K562 (cell line): ENCODE measurements around the gene CDR2L. TPM values are rescaled to one million over a fixed set of nuclear protein-coding genes. Genes with fewer than 3 reads are reported as not detected.

Experiments
- CBFA2T3 ChIP-seq: fragments of 450-650 bp; IDR thresholded peaks from 2 replicates; pipeline ENCODE4 v1.6.1; 2017
- CREB5 ChIP-seq: fragments of 250-450 bp; sonication (Bioruptor Pico); IDR thresholded peaks from 2 replicates; pipeline ENCODE4 v1.5.0; 2020; ENCODE audit warnings: mild to moderate bottlenecking
- EHMT2 ChIP-seq: fragments of 450-650 bp; IDR thresholded peaks from 2 replicates; pipeline ENCODE4 v1.6.1; 2018; ENCODE audit warnings: antibody characterized with exemption
- ETV6 ChIP-seq, 3 experiments: fragments of 150-350 bp in 1 of 3; sonication (generic) in 1 of 3; formaldehyde crosslinking in 1 of 3; IDR thresholded peaks; 2 replicates each; pipeline versions ENCODE4 v1.6.1 to v1.8.0; 2014 to 2022; ENCODE audit warnings: borderline replicate concordance in 2 of 3, low read depth in 2 of 3, antibody characterized with exemption in 1 of 3, low read length in 1 of 3, mild to moderate bottlenecking in 1 of 3, missing genetic modification reagents in 1 of 3
- GABPB2 ChIP-seq: fragments of 250-450 bp; sonication (Bioruptor Pico); conservative IDR thresholded peaks from 2 replicates; pipeline ENCODE4 v1.5.1; 2021; ENCODE audit warnings: mild to moderate bottlenecking
- HCFC1 ChIP-seq: IDR thresholded peaks from 2 replicates; pipeline ENCODE4 v1.6.1; 2012; ENCODE audit warnings: low read depth, low read length, improper control_type of control experiment
- NKRF ChIP-seq: fragments of 450-650 bp; IDR thresholded peaks from 2 replicates; pipeline ENCODE4 v1.6.1; 2016; ENCODE audit warnings: borderline replicate concordance
- SMAD3 ChIP-seq: fragments of 450-650 bp; formaldehyde crosslinking; conservative IDR thresholded peaks from 2 replicates; pipeline ENCODE4 v1.4.0; 2020; ENCODE audit warnings: mild to moderate bottlenecking
- SNRNP70 ChIP-seq: fragments of 200-400 bp; formaldehyde crosslinking; optimal IDR thresholded peaks from 2 replicates; pipeline ENCODE3; 2017; ENCODE audit warnings: low read depth, low read length
- SP1 ChIP-seq: sonication (generic); formaldehyde crosslinking; IDR thresholded peaks from 2 replicates; pipeline ENCODE4 v1.8.1; 2022; ENCODE audit warnings: mild to moderate bottlenecking, missing genetic modification reagents
- SREBF2 ChIP-seq: sonication (generic); formaldehyde crosslinking; IDR thresholded peaks from 2 replicates; pipeline ENCODE4 v1.4.0; 2020; ENCODE audit warnings: mild to moderate bottlenecking, missing genetic modification reagents
- SRF ChIP-seq, 2 experiments: fragments of 250-450, 450-650 bp in 1 of 2; sonication (Bioruptor Pico) in 1 of 2; sonication (generic) in 1 of 2; formaldehyde crosslinking; IDR thresholded peaks; 2 replicates each; pipeline versions ENCODE4 v1.5.0 to v1.5.1; 2020 to 2022; ENCODE audit warnings: mild to moderate bottlenecking in 1 of 2, missing genetic modification reagents in 1 of 2
- SRSF1 ChIP-seq: fragments of 200-400 bp; formaldehyde crosslinking; IDR thresholded peaks from 2 replicates; pipeline ENCODE4 v1.6.1; 2017; ENCODE audit warnings: mild to moderate bottlenecking, low read depth, low read length, moderate library complexity
- TEAD4 ChIP-seq, 2 experiments: sonication (generic) in 1 of 2; formaldehyde crosslinking in 1 of 2; IDR thresholded peaks; 2 replicates each; pipeline versions ENCODE4 v1.6.1 to v1.8.0; 2012 to 2022; ENCODE audit warnings: borderline replicate concordance in 1 of 2, inconsistent platforms in 1 of 2, low read length in 1 of 2, mild to moderate bottlenecking in 1 of 2, missing genetic modification reagents in 1 of 2
- ZKSCAN1 ChIP-seq: fragments of 150-350 bp; IDR thresholded peaks from 2 replicates; pipeline ENCODE4 v1.6.1; 2016; ENCODE audit warnings: low read depth, low read length
- ZNF212 ChIP-seq: fragments of 450-650 bp; formaldehyde crosslinking; IDR thresholded peaks from 2 replicates; pipeline ENCODE4 v1.4.0; 2020; ENCODE audit warnings: mild to moderate bottlenecking
- ZNF239 ChIP-seq: fragments of 250-450 bp; sonication (Bioruptor Pico); IDR thresholded peaks from 2 replicates; pipeline ENCODE4 v1.4.0; 2020; ENCODE audit warnings: mild to moderate bottlenecking
- ZSCAN29 ChIP-seq: fragments of 450-650 bp; IDR thresholded peaks from 2 replicates; pipeline ENCODE4 v1.6.1; 2017
- polyA plus RNA-seq, 8 experiments: library from polyadenylated mRNA; depleted of rRNA in 4 of 8; stranded (reverse) in 5 of 8; unstranded in 3 of 8; fragments of >200 nt; fragmentation: Nextera tagmentation in 2 of 8; fragmentation: Illumina TruSeq in 1 of 8; extraction: Ambion mirVana in 2 of 8; extraction: Trizol in 1 of 8; gene quantifications; 2 replicates each; pipeline versions ENCODE4 v1.2.1 to v1.2.3, GENCODE V29; 2011 to 2014; ENCODE audit warnings: inconsistent platforms in 1 of 8, missing spikeins in 1 of 8
- total RNA-seq, 7 experiments: library from RNA; depleted of rRNA in 6 of 7; stranded (reverse); fragments of >200 nt in 6 of 7; fragmentation: Illumina TruSeq in 2 of 7; extraction: Trizol in 2 of 7; gene quantifications; 2 replicates each; pipeline versions ENCODE4 v1.2.1 to v1.2.3, GENCODE V29; 2011 to 2021; ENCODE audit warnings: low replicate concordance in 1 of 7
- TF ChIP-seq, protein P1 (sequence below): sonication (generic); formaldehyde crosslinking; IDR thresholded peaks from 2 replicates; pipeline ENCODE4 v1.8.0; 2022; ENCODE audit warnings: missing genetic modification reagents, mild to moderate bottlenecking, moderate library complexity, borderline replicate concordance
- TF ChIP-seq, protein P2 (sequence below): fragments of 250-450 bp; sonication (Bioruptor Pico); IDR thresholded peaks from 2 replicates; pipeline ENCODE4 v1.5.1; 2021; ENCODE audit warnings: mild to moderate bottlenecking
- TF ChIP-seq, protein P3 (sequence below): fragments of 450-650 bp; IDR thresholded peaks from 2 replicates; pipeline ENCODE4 v1.6.1; 2016

CDR2L gene
- total and polyA plus RNA-seq, 9 of the 15 experiments (the other 6 are each of a cell fraction or from before 2014, with no cell fraction given) = 2.7 to 16.0 (median 7.3) TPM

DNA sequence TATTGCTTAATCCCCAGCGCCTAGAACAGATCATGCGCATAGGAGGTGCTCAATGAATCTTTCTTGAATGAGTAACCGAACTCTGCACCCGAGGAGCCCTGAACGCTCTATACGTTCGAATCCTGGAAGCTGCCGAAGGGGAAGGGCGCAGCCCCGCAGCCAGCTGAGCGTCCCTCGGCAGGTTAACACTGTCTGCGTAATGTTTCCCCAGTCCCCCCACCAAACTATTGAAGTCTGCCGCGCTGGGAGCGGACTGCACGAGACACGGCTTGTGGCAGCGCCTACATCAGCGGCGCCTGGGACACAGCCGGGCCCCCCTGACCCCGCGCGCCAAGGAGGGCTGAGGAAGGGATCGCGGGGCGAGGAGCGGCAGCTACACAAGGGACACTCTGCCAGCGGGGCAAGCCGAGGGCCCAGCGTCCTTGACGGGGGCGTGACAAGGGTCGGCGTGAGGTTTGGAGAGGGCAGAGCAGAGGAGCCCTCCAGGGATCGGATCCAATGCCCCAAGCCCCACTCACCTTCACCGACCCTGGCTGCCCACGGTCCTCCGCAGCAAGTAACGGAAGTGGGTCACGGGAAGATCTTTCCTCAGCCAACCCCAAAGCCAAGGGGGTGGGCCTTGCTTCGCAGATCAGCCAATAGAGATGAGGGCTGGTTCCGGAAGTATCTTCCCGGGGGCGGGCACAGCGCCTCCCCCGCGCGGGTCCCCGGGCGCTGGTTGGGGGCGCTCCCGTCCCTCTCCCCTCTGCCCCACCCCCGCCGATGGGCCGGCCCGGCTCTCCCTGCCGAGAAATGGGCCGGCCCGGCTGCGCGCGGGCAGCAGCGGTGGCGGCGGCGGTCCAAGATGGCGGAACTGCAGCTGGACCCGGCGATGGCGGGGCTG lies 59.2 kb downstream of the CDR2L start, which contains the start of the genes ATP5PD and KCTD2 (continued):
- TF ChIP-seq, protein P1, sequence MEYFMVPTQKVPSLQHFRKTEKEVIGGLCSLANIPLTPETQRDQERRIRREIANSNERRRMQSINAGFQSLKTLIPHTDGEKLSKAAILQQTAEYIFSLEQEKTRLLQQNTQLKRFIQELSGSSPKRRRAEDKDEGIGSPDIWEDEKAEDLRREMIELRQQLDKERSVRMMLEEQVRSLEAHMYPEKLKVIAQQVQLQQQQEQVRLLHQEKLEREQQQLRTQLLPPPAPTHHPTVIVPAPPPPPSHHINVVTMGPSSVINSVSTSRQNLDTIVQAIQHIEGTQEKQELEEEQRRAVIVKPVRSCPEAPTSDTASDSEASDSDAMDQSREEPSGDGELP (CRISPR knock-in tag) = peak; percentile 74
- peak; percentile 82 for TF ChIP-seq NKRF
- no peak; the same call in 1 of the 2 replicates for TF ChIP-seq ZKSCAN1
- TF ChIP-seq SNRNP70 = no peak
- TF ChIP-seq SRF (CRISPR knock-in tag; IDR thresholded peaks at IDR 0.05) = no peak
- no peak for TF ChIP-seq TEAD4 (IDR thresholded peaks at IDR 0.05; ENCODE audit: low read length)
- TF ChIP-seq TEAD4 (CRISPR knock-in tag; IDR thresholded peaks at IDR 0.05; ENCODE audit: borderline replicate concordance) = no peak
- TF ChIP-seq ZNF212 = no peak
- TF ChIP-seq, protein P2, sequence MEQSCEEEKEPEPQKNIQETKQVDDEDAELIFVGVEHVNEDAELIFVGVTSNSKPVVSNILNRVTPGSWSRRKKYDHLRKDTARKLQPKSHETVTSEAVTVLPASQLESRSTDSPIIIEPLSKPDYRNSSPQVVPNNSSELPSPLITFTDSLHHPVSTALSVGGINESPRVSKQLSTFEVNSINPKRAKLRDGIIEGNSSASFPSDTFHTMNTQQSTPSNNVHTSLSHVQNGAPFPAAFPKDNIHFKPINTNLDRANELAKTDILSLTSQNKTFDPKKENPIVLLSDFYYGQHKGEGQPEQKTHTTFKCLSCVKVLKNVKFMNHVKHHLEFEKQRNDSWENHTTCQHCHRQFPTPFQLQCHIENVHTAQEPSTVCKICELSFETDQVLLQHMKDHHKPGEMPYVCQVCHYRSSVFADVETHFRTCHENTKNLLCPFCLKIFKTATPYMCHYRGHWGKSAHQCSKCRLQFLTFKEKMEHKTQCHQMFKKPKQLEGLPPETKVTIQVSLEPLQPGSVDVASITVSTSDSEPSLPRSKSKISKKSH = no peak
- no peak for TF ChIP-seq CREB5 (CRISPR knock-in tag)
- no peak for TF ChIP-seq CBFA2T3
- TF ChIP-seq ETV6 (IDR thresholded peaks at IDR 0.05; ENCODE audit: borderline replicate concordance in 1 of 2, low read depth in 2 of 2, low read length in 1 of 2) = no peak
- peak; percentile 73; the same call in 1 of the 2 replicates for TF ChIP-seq ETV6 (CRISPR knock-in tag; IDR thresholded peaks at IDR 0.05; ENCODE audit: borderline replicate concordance)
- TF ChIP-seq SMAD3 (CRISPR knock-in tag) = no peak
- TF ChIP-seq SRSF1 = no peak
- TF ChIP-seq HCFC1 = peak; percentile 71
- TF ChIP-seq EHMT2 = no peak
- TF ChIP-seq, protein P3, sequence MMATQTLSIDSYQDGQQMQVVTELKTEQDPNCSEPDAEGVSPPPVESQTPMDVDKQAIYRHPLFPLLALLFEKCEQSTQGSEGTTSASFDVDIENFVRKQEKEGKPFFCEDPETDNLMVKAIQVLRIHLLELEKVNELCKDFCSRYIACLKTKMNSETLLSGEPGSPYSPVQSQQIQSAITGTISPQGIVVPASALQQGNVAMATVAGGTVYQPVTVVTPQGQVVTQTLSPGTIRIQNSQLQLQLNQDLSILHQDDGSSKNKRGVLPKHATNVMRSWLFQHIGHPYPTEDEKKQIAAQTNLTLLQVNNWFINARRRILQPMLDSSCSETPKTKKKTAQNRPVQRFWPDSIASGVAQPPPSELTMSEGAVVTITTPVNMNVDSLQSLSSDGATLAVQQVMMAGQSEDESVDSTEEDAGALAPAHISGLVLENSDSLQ = peak; percentile 98
- TF ChIP-seq ZSCAN29 = no peak
- TF ChIP-seq GABPB2 (CRISPR knock-in tag) = no peak
- TF ChIP-seq SREBF2 (CRISPR knock-in tag) = no peak
- TF ChIP-seq SP1 (CRISPR knock-in tag) = peak; percentile 91
- TF ChIP-seq ZNF239 (CRISPR knock-in tag) = no peak
